Cardiac fibroblast (primary cell): Measurements from ENCODE around the gene SRRM4.
"Not testable (repeated sequence)": the region's sequence is repeated elsewhere in the genome, so short reads cannot be mapped to it uniquely, and the experiment has no call there.

Source experiments
- DNase-seq, 2 donors: peaks; one replicate each; pipeline versions ENCODE4 v3.0.0 to v3.0.0-alpha.2; 2010; ENCODE audit warnings: low read depth in 2 of 2
- H3K4me3 ChIP-seq, 2 donors: replicated peaks in 1 of 2; 1 replicate in 1 of 2; 2 replicates in 1 of 2; pipeline ENCODE4 v1.5.1; 2011; ENCODE audit warnings: low read depth in 2 of 2, low read length in 2 of 2, mild to moderate bottlenecking in 2 of 2, moderate library complexity in 1 of 2
- CTCF ChIP-seq: IDR thresholded peaks from one replicate; pipeline ENCODE4 v1.5.1; 2011; ENCODE audit warnings: low read depth, mild to moderate bottlenecking, low read length, inconsistent platforms

Gene SRRM4

GRCh38 chr12:119016715-119017114 is 35.4 kb downstream of the SRRM4 start:
- no peak for DNase-seq
- TF ChIP-seq CTCF: no peak

GRCh38 chr12:119019166-119019565 is 37.8 kb downstream of the SRRM4 start:
- TF ChIP-seq CTCF: no peak
- H3K4me3 ChIP-seq: no peak overlapping the region
- DNase-seq: no peak

More at GRCh38 chr12:119016715-119017114, 35.4 kb downstream of the SRRM4 start:
- no peak overlapping the region for H3K4me3 ChIP-seq

- peak; percentile 7 for TF ChIP-seq CTCF
- DNase-seq: no peak
- H3K4me3 ChIP-seq: no peak overlapping the region
Observed at GRCh38 chr12:119020406-119021360, 39.3 kb downstream of the SRRM4 start.

GRCh38 chr12:119024356-119024755 is 43.0 kb downstream of the SRRM4 start:
- no peak overlapping the region for H3K4me3 ChIP-seq
- TF ChIP-seq CTCF: no peak
- no peak for DNase-seq

- no peak for TF ChIP-seq CTCF
- H3K4me3 ChIP-seq: no peak overlapping the region
- DNase-seq: no peak
Observed at GRCh38 chr12:119025786-119026185, 44.4 kb downstream of the SRRM4 start.

GRCh38 chr12:119033332-119033731 is 52.0 kb downstream of the SRRM4 start:
- not testable (repeated sequence) for DNase-seq, H3K4me3 ChIP-seq

GRCh38 chr12:119036878-119037825 is 55.8 kb downstream of the SRRM4 start:
- TF ChIP-seq CTCF: peak; percentile 36
- no peak overlapping the region for H3K4me3 ChIP-seq
- DNase-seq: peak; percentile 2 to 12
